IPS-18c (cell line): Measurements from ENCODE around the gene PIGK.

Source experiments
- H3K4me3 ChIP-seq: 2 replicates; pipeline ENCODE4 v1.7.0; 2013; ENCODE audit warnings: low read depth, mild to moderate bottlenecking, low read length, moderate library complexity; ENCODE audit not compliant: insufficient read depth
- H3K9me3 ChIP-seq: one replicate; pipeline ENCODE4 v1.6.1; 2013; ENCODE audit warnings: mild to moderate bottlenecking, low read length, moderate library complexity; ENCODE audit not compliant: control insufficient read depth, insufficient read depth

PIGK gene

DNA sequence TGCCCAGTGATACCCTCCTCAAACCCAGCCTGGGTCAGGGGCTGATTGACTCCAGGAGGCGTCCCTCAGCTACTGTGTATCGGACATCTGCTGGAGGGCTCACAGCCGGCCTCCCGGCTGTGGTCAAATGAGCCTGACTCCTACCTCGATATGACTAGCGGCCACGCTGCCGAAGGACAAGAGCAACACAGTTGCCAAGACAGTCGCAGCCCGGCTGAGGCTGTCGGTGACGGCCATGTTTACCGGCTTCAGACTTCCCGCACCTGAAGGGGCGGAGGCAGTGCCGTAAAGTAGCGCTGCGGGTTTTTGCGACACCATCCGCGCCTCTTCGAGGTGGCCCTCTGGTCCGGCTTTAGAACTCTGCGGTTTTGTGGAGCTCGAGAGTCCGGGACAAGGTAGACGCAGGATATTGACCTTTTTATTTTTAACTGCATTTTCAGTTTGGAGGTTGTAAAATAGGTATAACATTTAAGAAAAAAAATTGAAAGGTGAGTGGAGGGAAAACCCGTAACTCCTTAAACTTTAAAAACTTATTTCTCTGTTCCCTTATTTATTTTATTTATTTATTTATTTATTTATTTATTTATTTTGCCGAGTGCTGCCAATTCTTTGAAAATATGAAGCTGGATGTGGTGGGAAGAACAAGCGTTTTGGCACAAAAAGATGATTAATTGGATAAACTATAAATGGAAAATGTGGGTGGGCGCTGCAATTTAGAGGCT is at the start of gene PIGK:
Gene PIGK, minus strand, starts transcription at position 265 of the 722 bp plus-strand sequence. Its CDS starts 28 bp downstream, at position 237.
- H3K4me3 ChIP-seq, result peak within 1 kb of the TSS; percentile 91

DNA sequence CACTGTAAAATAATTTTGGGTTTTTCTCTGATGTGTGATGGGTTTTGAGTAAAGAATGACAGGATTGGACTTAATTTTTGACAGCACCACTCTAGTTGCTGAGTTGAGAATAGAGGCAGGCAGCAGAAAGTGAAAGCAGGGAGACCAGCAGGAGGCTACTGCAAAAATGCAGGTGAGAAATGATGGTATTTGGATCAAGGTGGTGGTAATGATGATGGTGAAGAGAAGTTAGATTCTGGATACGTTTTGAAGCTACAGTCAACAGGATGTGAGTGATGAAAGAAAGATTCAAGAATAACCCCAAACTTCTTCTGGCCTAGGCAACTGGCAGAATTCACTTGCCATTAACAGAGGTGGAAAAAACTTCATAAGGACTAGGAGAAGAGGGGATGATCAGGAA is 47.8 kb upstream of the PIGK start:
- H3K4me3 ChIP-seq, result no peak overlapping the region

More for the DNA sequence above, at the start of gene PIGK:
- H3K9me3 ChIP-seq, result no peaks in the 10 kb centered on the region

GRCh38 chr1:77265180-77265579 is 46.0 kb upstream of the PIGK start:
- Histone ChIP-seq H3K4me3 (no peak overlapping the region), H3K9me3 (no peaks in the 10 kb centered on the region)

More for the DNA sequence above, 47.8 kb upstream of the PIGK start:
- no peaks in the 10 kb centered on the region for H3K9me3 ChIP-seq

- Histone ChIP-seq H3K9me3 (no peaks in the 10 kb centered on the region), H3K4me3 (no peak overlapping the region)
These were observed 44.5 kb upstream of the PIGK start for GRCh38 chr1:77263708-77264107.

DNA sequence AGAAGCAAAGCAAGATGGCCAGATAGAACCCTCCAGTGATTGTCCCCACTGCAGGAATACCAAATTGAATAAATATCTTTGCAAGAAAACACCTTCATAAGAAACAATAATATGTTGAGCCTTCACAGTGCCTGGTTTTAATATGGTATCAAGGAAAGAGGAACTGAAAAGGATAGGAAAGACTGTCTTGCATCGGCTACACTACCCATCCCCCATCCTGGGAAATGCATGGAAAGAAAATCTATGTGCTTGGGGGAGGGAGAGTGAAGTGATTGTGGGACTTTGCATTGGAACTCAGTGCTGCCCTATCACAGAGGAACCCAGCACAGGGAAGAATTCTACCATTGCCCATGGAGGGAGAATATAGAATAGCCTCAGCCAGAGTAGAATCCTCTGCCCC is 34.0 kb upstream of the PIGK start:
- Histone ChIP-seq H3K9me3 (no peaks in the 10 kb centered on the region), H3K4me3 (no peak overlapping the region)

DNA sequence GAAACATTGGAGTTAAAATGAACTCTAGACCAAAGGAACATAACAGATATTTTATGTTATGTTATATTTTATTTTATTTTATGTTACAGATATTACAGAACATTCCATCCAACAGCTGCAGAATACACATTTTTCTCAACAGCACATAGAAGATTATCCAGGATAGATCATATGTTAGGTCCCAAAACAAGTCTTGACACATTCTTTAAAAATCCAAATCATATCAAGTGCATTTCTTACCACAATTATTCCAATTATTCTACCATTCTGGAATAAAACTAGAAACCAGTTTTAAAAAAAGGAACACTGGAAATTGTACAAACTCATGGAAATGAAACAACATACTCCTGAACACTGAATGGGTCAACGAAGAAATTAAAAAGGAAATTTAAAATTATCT is 30.9 kb upstream of the PIGK start:
- Histone ChIP-seq H3K9me3 (no peaks in the 10 kb centered on the region), H3K4me3 (no peak overlapping the region)

DNA sequence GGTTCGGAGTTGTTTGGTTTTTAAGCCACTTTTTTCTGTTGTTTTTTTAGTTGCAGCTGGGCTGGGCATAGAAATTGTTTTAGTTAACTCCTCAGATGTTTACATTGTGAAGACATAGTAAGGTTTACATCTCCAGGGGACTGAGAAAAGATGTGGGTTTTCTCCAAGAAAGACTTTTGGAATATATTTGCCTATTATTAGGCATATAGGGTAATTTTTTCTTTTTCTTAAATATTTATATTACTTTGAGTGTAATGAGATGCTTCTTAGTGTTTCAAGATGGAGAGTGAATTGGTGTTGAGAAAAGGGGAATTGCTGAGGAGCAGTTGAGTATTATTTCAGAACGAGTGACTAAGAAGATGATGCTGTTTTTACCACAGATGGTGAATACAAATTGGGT is 26.6 kb upstream of the PIGK start:
- Histone ChIP-seq H3K4me3 (no peak overlapping the region), H3K9me3 (no peaks in the 10 kb centered on the region)

GRCh38 chr1:77239311-77239710 is 20.1 kb upstream of the PIGK start:
- Histone ChIP-seq H3K9me3 (no peaks in the 10 kb centered on the region), H3K4me3 (no peak overlapping the region)

GRCh38 chr1:77238462-77238861 is 19.2 kb upstream of the PIGK start:
- Histone ChIP-seq H3K4me3 (no peak overlapping the region), H3K9me3 (no peaks in the 10 kb centered on the region)

DNA sequence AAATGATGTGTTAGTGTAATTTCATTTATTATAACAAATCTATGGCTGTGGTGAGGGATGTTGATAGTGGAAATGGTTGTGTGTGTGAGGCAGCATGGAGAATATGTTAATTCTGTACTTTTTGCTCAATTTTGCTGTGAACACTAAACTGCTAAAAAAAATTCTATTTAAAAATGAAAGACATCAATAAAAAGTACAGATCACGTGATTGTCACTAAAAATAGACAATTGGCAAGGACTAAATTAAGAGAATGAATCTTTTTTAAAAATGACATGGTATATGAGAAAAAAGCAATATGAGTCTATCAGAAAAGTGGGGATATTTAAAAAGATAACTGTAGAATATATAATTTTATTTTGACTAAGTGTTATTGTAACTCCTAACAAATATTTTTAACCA is 15.7 kb upstream of the PIGK start:
- no peaks in the 10 kb centered on the region for H3K9me3 ChIP-seq
- H3K4me3 ChIP-seq, result no peak overlapping the region

DNA sequence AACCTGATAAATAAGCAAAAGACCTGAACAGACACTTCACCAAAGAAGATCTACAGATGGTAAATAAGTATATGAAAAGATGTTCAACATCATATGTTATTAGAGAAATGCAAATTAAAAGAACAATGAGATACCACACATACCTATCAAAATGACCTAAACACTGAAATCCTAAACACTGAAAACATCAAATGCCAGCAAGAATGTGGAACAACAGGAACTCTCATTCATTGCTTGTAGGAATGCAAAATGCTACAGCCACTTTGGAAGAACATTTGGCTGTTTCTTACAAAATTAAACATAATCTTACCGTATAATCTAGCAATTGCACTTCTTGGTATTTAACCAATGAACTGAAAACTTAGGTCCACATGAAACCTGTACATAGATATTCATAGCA is 14.9 kb upstream of the PIGK start:
- Histone ChIP-seq H3K9me3 (no peaks in the 10 kb centered on the region), H3K4me3 (no peak overlapping the region)

DNA sequence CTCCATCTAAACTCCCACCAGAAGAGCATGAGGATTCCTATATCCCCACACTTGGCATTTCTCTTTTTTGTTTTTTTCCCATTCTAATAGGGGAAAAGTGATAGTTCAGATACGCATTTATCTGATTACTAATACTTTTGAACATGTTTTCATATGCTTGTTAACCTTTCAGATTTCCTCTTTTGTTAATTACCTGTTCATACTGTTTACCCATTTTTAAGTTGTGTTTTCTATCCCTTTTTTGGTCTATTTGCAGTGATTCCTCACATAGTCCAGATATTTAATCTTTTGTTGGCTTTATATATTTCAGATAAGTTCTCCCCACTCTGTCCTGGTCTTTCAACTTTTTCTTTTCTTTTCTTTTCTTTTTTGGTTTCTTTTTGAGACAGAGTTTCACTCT is 13.6 kb upstream of the PIGK start:
- Histone ChIP-seq H3K9me3 (no peaks in the 10 kb centered on the region), H3K4me3 (no peak overlapping the region)

- H3K4me3 ChIP-seq, result no peak overlapping the region
- H3K9me3 ChIP-seq, result no peaks in the 10 kb centered on the region
These were observed 10.8 kb upstream of the PIGK start for GRCh38 chr1:77230051-77230450.

DNA sequence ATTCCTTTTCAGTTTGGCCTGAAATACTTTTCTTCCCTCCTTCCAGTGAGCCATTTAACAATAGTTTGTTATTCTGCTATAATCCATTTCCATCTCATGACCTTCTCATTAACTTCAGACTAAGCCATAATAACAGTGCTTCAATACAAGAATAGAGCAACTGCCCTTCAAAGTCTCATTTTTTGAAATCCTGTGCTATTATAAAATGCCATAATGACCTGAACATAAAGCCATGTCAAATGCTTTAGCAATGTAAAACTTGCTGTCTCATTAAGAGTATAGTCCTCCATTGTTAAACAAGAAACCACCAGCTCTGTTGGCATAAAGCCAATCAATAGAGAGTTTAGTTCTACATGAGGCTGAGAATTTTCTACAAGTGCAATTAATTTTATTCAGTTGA is 9.6 kb upstream of the PIGK start:
- Histone ChIP-seq H3K9me3 (no peaks in the 10 kb centered on the region), H3K4me3 (no peak overlapping the region)

- no peaks in the 10 kb centered on the region for H3K9me3 ChIP-seq
- H3K4me3 ChIP-seq, result no peak overlapping the region
These were observed 8.2 kb upstream of the PIGK start for GRCh38 chr1:77227381-77227780.

DNA sequence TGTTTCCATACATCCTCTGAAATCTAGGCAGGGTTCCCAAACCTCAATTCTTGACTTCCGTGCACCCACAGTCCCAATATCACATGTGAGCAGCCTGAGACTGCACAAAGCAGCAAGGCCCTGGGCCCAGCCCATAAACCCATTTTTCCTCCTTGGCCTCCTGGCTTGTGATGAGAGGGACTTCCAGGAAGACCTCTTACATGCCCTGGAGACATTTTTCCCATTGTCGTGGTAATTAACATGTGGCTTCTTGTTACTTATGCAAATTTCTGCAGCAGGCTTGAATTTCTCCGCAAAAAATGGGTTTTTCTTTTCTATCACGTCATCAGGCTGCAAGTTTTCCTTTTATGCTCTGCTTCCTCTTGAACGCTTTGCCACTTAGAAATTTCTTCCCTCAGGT is 3.3 kb upstream of the PIGK start:
- no peaks in the 10 kb centered on the region for H3K9me3 ChIP-seq
- no peak overlapping the region for H3K4me3 ChIP-seq

DNA sequence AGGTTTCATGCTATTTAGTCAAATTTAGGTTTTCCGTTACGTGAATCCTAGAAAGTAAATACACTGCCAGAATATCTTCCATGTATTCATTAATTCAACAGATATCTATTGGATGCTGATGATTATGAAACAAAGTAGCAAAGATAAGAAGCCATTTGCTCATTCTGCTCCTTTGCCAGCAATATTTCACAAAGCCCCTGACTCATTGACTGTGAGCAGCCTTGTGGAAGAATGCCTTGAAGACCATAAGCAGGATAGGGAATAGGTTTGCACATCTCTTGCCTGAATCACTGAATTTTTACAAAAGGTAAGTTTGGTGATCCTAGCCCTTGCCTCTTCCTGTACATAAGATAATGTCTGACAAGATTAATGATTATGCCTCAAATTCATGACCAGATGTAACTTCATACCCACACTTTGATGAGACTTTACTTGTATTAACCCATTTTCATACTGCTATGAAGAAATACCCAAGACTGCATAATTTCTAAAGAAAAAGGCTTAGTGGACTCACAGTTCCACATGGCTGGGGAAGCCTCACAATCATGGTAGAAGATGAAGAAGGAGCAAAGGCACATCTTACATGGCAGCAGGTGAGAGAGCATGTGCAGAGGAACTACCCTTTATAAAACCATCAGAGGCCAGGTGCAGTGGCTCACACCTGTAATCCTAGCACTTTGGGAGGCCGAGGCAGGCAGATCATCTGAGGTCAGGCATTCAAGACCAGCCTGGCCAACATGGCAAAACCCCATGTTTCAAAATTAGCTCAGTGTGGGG is 1.6 kb upstream of the PIGK start:
- H3K4me3 ChIP-seq, result no peak overlapping the region
- no peaks in the 10 kb centered on the region for H3K9me3 ChIP-seq

GRCh38 chr1:77218477-77219165 is 609 bp downstream of the PIGK start:
- H3K4me3 ChIP-seq, result peak overlapping the region; percentile 91
- H3K9me3 ChIP-seq, result no peaks in the 10 kb centered on the region
